Esophagus muscularis mucosa (tissue), 3 donors: ENCODE measurements around the gene DECR2.
A peak's percentile ranks its signal among the peaks of the same experiment; 100 is the strongest.

Source experiments
- CTCF ChIP-seq, 3 experiments: fragments of 200-600 bp in 2 of 3; fragments of 450-650 bp in 1 of 3; sonication (generic) in 2 of 3; IDR thresholded peaks; one replicate each; pipeline ENCODE4 v1.5.1; 2017 to 2019; ENCODE audit warnings: antibody characterized with exemption in 3 of 3, mild to moderate bottlenecking in 2 of 3, moderate library complexity in 1 of 3
- POLR2A ChIP-seq: fragments of 450-650 bp; IDR thresholded peaks from one replicate; pipeline ENCODE4 v1.6.1; 2017; ENCODE audit warnings: antibody characterized with exemption, moderate library complexity, mild to moderate bottlenecking, low read depth
- POLR2AphosphoS5 ChIP-seq, 2 donors: sonication (generic); formaldehyde crosslinking; IDR thresholded peaks; one replicate each; pipeline ENCODE4 v1.6.1; 2017; ENCODE audit warnings: antibody characterized with exemption in 2 of 2

GRCh38 chr16:424033-424622, 22.4 kb downstream of the DECR2 start:
- no peak for TF ChIP-seq CTCF (IDR thresholded peaks at IDR 0.05)
- TF ChIP-seq POLR2AphosphoS5 (IDR thresholded peaks at IDR 0.05) = peak; percentile 87 to 92
- peak; percentile 61 for TF ChIP-seq POLR2A
